Fibroblast of pulmonary artery (primary cell): ENCODE measurements around the gene CBX6.
A peak's percentile ranks its signal among the peaks of the same experiment; 100 is the strongest.
"Not testable (repeated sequence)": the region's sequence is repeated elsewhere in the genome, so short reads cannot be mapped to it uniquely, and the experiment has no call there.

Source experiments
- DNase-seq: peaks from one replicate; pipeline ENCODE4 v3.0.0-alpha.2; 2010; ENCODE audit warnings: low read depth
- H3K4me3 ChIP-seq: replicated peaks from 2 replicates; pipeline ENCODE4 v1.5.1; 2011; ENCODE audit warnings: low read depth, mild to moderate bottlenecking, control low read depth, low read length, moderate library complexity
- TF ChIP-seq, protein P1 (sequence below): IDR thresholded peaks from 2 replicates; pipeline ENCODE4 v1.5.1; 2011; ENCODE audit warnings: mild to moderate bottlenecking, control low read depth, low read length, inconsistent platforms; ENCODE audit errors: missing control alignments

The CBX6 gene

DNA sequence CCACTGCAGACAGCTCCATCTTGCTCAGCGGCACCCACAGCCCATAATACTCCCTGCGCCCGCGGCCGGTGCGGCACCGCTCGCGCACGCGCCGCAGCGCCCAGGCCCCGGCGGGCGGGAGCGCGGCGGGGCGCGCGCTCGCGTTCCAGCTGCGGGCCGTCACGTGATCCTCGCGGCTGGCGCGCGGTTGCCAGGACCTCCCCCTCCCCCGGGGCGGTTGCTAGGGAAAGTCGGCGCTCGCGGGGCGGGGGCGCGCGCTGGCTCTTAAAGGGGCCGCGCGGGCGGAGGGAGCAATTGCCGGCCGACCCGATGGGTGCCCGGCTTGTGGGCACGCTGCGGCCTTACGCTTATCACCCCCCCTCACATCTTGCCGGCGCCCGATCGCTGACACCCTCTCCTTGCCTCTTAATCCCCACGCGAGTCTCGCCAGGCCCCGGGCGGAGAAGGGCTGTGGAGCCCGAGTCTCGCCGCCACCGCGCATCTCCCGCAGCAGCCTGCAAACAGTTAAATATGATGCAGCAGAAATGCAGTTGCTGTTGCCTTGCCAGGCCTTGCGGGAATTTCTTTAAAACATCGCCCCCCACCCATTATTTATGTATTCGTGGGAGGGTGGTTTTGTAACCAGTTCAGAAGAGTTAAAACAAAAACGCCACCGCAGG lies at the start of gene CBX6:
Gene CBX6 (minus strand): TSS at position 45 of the 659 bp plus-strand sequence. CDS start 26 bp downstream, at position 19.
- peak within 1 kb of the TSS; percentile 71 for H3K4me3 ChIP-seq
- TF ChIP-seq, protein P1, sequence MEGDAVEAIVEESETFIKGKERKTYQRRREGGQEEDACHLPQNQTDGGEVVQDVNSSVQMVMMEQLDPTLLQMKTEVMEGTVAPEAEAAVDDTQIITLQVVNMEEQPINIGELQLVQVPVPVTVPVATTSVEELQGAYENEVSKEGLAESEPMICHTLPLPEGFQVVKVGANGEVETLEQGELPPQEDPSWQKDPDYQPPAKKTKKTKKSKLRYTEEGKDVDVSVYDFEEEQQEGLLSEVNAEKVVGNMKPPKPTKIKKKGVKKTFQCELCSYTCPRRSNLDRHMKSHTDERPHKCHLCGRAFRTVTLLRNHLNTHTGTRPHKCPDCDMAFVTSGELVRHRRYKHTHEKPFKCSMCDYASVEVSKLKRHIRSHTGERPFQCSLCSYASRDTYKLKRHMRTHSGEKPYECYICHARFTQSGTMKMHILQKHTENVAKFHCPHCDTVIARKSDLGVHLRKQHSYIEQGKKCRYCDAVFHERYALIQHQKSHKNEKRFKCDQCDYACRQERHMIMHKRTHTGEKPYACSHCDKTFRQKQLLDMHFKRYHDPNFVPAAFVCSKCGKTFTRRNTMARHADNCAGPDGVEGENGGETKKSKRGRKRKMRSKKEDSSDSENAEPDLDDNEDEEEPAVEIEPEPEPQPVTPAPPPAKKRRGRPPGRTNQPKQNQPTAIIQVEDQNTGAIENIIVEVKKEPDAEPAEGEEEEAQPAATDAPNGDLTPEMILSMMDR: no peak
- DNase-seq: peak; percentile 93

DNA sequence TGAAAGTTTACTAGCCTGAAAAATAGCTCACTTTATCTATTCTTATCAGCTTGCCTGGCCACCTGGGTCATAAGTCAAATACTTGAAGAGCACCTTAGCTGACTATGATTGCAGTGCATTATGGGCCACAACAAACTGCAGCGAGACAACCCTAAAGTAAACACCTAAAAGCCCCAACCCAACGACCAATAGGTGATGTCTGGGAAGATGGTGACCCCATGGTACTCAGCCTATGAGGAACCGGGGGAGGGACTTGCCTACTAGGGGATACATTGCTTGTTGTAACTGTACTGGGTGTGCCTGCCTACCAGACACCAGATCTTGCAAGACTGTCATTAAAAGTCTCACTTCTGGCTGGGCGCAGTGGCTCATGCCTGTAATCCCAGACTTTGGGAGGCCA lies 49.8 kb upstream of the CBX6 start:
- TF ChIP-seq, protein P1: no peak
- no peak overlapping the region for H3K4me3 ChIP-seq
- no peak for DNase-seq

DNA sequence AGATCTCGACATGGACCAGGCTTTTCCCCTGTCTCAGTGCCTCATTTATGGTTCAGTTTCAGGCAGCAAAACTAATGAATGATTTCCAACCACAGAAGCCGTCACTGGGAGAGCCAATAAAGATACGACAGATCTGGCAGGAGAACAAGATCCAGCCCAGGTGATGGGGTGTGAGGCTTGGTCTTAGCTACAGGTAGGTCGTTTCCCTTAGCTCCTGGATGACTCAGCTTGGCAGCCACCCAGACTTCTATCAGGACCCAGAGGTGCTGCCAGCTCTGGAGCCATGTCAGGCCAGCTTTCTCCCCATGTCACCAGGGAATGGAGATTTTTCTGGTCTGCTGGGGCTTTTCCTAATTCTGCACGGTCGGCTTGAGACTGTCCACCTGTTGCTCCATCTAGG lies 49.1 kb upstream of the CBX6 start:
- TF ChIP-seq, protein P1: no peak
- H3K4me3 ChIP-seq: no peak overlapping the region
- no peak for DNase-seq

DNA sequence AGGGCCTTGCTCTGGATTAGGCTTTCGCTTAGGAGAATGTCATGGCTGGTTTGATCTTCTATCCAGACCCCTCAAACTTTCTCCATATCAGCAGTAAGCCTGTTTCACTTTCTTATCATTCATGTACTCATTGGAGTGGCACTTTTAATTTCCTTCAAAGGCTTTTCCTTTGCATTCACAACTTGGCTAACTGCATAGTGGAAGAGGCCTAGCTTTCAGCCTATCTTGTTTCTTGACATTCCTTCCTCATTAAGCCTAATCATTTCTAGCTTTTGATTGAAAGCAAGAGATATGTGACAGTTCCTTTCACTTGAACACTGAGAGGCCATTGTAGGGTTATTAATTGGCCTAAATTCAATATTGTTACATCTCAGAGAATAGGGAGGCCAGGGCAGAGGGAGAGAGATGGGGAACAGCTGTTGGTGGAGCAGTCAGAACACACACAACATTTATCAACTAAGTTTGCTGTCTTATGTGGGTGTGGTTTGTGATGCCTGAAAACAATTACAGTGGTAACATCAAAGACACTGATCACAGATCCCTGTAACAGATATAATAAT lies 47.7 kb upstream of the CBX6 start:
- no peak for DNase-seq
- TF ChIP-seq, protein P1: no peak
- H3K4me3 ChIP-seq: no peak overlapping the region

DNA sequence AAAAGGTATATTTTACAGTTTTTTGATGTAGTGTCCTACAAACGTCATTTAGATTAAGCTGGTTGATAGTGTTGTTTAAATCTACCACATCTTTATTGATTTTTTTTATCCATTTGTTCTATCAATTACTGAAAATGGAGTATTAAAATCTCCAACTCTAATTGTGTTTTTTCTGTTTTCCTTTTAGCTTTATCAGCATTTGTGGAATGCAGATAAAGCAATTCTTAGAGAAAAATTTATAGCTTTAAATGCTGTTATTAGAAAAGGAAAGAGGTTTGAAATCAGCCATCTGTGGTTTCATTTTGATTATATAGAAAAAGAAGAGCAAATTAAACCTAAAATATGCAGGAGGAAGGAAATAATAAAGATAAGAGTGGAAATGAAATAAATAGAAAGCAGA lies 39.4 kb upstream of the CBX6 start:
- no peak for DNase-seq
- TF ChIP-seq, protein P1: no peak
- H3K4me3 ChIP-seq: no peak overlapping the region

DNA sequence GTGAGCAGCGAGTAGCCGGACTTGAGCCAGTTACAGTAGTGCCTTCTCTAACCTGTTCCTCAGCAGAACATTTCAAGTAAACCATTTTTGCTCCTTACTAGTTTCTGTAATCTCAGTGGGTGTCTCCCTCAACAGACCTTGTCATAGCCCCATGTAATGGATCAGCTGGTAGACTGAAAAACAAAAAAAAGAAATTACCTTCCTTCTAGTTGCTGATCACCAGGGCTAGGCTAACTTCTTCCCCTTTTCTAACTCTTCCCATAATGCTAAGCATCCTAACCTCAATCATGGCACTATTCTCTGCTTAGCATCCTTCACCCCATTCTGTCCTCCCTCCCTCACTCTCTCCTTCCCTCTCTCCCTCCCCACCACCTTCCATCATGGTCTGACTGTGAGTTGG lies 35.8 kb upstream of the CBX6 start:
- TF ChIP-seq, protein P1: no peak
- H3K4me3 ChIP-seq: no peak overlapping the region
- DNase-seq: no peak

DNA sequence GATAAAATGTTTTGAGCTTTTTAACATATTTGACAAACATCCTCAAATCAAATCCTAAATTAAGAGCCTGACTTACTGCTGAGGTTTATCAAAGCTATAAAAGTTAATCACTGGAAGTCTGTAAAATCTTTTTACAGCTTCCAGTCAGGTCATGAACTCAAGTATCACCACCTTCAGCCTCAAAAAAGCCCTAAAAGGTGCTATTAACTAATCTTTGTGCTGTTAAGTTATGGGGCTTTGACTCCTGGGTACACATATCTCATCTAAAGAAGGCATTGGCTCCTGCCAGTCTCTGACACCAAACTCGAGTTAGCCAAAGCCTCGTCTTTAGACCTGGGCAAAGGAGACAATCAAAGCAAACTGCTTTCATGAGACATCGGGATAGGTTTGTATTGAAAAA lies 34.0 kb upstream of the CBX6 start:
- H3K4me3 ChIP-seq: no peak overlapping the region
- TF ChIP-seq, protein P1: no peak
- no peak for DNase-seq

DNA sequence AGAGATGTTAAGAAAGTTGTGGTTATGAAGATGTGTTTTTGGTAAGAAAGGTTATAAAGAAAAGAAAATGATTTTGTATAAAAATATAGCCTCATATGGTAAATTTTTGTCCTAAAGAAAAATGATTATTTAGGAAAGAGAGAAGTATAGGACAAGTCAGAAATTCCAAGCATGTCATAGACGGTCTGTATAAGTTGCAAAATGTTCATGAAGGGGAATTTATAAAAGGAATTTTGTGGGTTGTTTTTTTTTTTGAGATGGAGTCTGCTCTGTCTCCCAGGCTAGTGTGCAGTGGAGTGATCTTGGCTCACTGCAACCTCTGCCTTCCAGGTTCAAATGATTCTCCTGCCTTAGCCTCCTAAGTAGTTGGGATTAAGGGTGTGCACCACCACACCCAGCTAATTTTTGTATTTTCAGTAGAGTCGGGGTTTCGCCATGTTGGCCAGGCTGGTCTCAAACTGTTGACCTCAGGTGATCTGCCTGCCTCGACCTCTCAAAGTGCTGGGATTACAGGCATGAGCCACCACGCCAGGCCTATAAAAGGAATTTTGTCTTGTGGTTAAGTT lies 32.1 kb upstream of the CBX6 start:
- H3K4me3 ChIP-seq, DNase-seq: not testable (repeated sequence)
